OCI-LY3 (cell line): Measurements from ENCODE around the gene C10orf90.

Experiments
- EZH2phosphoT487 ChIP-seq: fragments of 200-600 bp; shearing (Covaris generic); IDR thresholded peaks from 2 replicates; pipeline ENCODE4 v1.6.1; 2018; ENCODE audit warnings: antibody characterized with exemption, mixed run types, low read depth
- TF ChIP-seq, protein P1 (sequence below): fragments of 200-600, 300-600 bp; sonication (generic); IDR thresholded peaks from 2 replicates; pipeline ENCODE4 v1.5.1; 2014; ENCODE audit warnings: antibody characterized with exemption, low read length, low read depth

DNA sequence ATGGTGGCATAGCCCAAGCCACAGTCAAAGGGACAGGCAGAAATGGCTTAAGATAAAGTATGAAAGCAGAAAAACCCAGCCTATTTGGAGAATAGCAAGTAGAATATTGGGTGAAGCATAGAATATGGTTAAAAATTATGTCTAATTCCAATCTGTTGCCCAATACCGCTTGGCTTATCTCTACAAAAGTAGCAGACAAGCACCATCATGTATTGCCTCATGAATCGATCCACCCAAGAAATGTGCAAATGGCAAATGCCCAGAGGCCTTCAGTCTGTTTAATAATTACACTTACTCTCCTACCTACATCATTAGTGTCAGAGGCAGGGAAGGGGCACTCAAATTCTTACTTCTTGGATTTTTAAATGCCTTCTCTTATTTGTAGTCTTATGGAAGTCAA is 151.3 kb downstream of the C10orf90 start:
- TF ChIP-seq, protein P1, sequence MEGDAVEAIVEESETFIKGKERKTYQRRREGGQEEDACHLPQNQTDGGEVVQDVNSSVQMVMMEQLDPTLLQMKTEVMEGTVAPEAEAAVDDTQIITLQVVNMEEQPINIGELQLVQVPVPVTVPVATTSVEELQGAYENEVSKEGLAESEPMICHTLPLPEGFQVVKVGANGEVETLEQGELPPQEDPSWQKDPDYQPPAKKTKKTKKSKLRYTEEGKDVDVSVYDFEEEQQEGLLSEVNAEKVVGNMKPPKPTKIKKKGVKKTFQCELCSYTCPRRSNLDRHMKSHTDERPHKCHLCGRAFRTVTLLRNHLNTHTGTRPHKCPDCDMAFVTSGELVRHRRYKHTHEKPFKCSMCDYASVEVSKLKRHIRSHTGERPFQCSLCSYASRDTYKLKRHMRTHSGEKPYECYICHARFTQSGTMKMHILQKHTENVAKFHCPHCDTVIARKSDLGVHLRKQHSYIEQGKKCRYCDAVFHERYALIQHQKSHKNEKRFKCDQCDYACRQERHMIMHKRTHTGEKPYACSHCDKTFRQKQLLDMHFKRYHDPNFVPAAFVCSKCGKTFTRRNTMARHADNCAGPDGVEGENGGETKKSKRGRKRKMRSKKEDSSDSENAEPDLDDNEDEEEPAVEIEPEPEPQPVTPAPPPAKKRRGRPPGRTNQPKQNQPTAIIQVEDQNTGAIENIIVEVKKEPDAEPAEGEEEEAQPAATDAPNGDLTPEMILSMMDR = no peak
- TF ChIP-seq EZH2phosphoT487 = no peak
